Upper lobe of left lung (tissue), 4 donors: Measurements from ENCODE around the gene ASPRV1.

Source experiments
- CTCF ChIP-seq, 6 experiments: fragments of 450-650 bp in 4 of 6; fragments of 200-600 bp in 2 of 6; sonication (generic) in 2 of 6; IDR thresholded peaks; one replicate each; pipeline ENCODE4 v1.5.1; 2016 to 2019; ENCODE audit warnings: antibody characterized with exemption in 6 of 6
- POLR2AphosphoS5 ChIP-seq, 2 donors: sonication (generic); formaldehyde crosslinking; IDR thresholded peaks; one replicate each; pipeline ENCODE4 v1.5.1; 2017; ENCODE audit warnings: antibody characterized with exemption in 2 of 2

GRCh38 chr2:69936906-69937305 lies 24.5 kb downstream of the ASPRV1 start:
- no peak for TF ChIP-seq CTCF (IDR thresholded peaks at IDR 0.05)
- TF ChIP-seq POLR2AphosphoS5 (IDR thresholded peaks at IDR 0.05), result no peak
